DMS153 (cell line): ENCODE results near the gene AUNIP.
"Not testable (repeated sequence)": the region's sequence is repeated elsewhere in the genome, so short reads cannot be mapped to it uniquely, and the experiment has no call there.

Source experiments
- DNase-seq: peaks from one replicate; lab custom pipeline; 2025; lab: John Stamatoyannopoulos, UW

AUNIP gene

GRCh38 chr1:25866288-25866687 lies 7.0 kb upstream of the AUNIP start:
- DNase-seq: no peak

- DNase-seq: no peak
These were observed 5.2 kb upstream of the AUNIP start for GRCh38 chr1:25864434-25864833.

GRCh38 chr1:25863486-25864262 lies 4.4 kb upstream of the AUNIP start:
- DNase-seq: no peak

- DNase-seq: no peak
These were observed 3.7 kb upstream of the AUNIP start for GRCh38 chr1:25862785-25863485.

- DNase-seq: no peak
These were observed 2.3 kb upstream of the AUNIP start for GRCh38 chr1:25861316-25862286.

- no peak for DNase-seq
These were observed 763 bp downstream of the AUNIP start for GRCh38 chr1:25858494-25858893.

GRCh38 chr1:25856856-25857255 lies 2.4 kb downstream of the AUNIP start:
- no peak for DNase-seq

DNA sequence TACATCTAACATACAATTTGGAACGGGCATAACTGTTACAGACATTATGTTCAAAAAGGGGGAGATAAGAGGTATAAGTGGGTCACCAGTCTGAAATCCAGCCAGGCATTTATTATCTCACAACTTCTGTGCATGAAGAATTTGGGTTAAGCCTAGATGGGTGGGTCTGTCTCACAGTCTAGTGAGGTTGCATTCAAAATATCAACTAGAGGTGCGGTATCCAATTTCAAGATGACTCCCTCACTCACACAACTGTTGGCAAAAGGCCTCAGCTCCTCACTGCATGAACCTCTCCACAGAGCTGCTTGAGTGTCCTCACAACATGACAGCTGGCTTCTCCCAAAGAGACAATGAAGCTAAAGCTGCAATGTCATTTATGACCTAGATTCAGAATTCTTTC lies 4.7 kb downstream of the AUNIP start:
- no peak for DNase-seq

GRCh38 chr1:25848531-25848930 lies 10.7 kb downstream of the AUNIP start:
- DNase-seq: no peak

GRCh38 chr1:25847929-25848328 lies 11.3 kb downstream of the AUNIP start:
- no peak for DNase-seq

DNA sequence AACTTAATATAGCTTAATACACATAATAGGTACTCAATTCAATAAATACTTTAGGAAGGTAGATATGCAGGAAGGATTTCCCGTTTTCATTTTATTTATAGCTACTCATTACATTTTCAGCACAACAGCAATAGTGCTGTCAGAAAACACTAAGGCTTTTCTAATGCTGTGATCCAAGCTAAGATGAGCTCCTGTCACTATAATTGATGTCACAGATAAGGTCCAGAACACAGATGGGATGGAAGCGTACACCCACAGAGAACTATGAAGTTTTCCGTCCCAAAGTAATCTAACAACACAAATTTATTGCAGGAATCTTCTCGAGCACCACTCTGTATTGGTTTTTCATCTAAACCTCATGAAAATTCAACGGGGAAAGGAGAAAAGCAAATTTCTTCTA lies 13.6 kb downstream of the AUNIP start:
- no peak for DNase-seq

DNA sequence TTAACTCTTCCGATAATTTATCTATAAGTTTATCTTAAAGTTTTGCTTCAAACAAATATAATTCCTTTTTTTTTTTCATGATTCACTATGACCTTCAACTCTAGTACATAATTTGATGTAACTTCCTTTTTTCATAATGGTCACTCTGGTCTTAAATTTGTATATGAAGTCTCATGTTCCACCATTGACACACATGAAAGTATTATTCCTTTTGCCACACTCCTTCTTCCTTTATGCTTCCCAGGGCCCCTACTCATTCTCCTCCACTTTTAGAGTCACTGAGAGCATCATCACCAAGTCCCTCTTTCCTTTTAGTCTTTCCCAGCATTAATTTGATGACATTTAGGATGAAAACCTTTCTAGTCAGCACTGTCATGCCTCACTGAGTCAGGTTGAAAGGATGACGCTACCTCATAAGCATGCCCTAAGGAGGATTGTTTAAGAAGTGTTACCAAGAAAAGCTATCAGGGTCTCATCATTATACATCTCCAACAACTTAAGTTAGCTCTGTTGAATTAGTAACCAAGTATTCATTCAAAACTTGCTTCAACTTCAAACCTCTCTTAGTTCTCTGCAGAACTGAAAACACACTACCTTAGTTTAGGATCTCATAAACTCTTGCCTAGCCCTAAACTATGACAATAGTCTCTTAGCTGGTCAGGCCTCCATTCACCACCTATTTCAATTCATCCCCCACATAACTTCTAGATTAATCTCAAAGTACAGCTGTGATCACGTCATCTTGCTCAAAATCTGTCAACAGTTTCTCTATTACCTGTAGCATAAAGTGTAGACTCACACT lies 14.5 kb downstream of the AUNIP start:
- no peak for DNase-seq

- DNase-seq: no peak
These were observed 15.8 kb downstream of the AUNIP start for GRCh38 chr1:25843483-25843882.

DNA sequence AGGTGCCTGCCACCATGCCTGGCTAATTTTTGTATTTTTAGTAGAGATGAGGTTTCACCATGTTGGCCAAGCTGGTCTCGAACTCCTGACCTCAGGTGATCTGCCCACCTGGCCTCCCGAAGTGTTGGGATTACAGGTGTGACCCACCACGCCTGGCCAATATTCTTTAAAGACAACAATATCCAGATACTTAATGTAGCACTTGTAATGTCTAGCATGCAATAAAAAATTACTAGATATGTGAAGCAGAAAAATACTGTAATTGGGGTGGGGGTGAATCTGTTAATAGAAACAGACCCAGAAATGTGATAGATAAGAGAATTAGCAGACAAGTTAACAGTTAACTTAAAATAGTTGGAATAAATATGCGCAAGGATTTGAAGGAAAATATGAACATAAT lies 19.4 kb downstream of the AUNIP start:
- not testable (repeated sequence) for DNase-seq

GRCh38 chr1:25837262-25837875 lies 21.9 kb downstream of the AUNIP start:
- DNase-seq: peak; percentile 44

- no peak for DNase-seq
These were observed 22.6 kb downstream of the AUNIP start for GRCh38 chr1:25836695-25837094.

- no peak for DNase-seq
These were observed 24.4 kb downstream of the AUNIP start for GRCh38 chr1:25834894-25835293.

DNA sequence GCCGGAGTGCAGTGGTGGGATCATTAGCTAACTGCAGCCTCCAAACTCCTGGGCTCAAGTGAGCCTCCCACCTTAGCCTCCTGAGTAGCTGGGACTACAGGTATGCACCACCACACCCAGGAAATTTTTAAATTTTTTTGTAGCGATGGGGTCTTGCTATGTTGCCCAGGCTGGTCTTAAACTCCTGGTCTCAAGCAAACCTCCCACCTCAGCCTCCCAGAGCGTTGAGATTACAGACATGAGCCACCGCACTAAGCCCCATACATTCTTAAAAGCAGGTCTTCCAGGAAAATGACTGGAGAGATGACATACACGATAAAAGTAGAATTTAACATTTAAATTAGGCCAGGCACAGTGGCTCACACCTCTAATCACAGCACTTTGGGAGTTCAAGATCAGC lies 26.1 kb downstream of the AUNIP start:
- no peak for DNase-seq

DNA sequence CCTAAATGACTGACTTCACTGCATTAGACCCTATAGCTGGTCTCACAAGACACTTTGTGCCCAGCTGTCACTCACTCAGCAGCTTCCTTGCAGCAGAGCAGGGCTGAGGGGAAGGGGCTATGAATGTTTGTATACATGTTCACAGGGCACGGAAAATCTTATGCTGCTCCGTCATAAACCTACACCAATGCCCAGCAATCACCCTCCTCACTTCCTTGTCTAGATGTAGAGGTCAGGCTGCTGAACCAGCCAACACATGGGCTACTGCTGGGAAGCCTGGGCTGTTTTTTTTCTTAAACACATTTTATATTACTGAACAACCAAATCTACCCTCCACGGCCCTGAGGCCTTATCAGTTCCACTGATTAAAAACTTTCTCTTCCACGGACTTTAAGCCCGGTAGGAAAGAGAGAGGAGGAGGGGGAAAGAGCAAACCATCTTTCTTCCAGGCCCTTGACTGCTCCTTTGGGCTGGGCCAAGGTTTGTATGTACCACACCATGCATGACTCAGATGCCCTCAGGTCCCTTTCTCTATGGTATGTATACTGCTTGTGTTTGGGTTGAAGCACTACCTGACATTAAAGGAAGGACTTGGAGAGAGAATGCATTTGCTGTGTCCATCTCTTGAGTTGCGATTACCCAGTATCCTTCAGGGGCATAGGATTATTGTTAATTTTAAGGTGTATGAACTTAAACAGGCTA lies 26.8 kb downstream of the AUNIP start:
- no peak for DNase-seq

DNA sequence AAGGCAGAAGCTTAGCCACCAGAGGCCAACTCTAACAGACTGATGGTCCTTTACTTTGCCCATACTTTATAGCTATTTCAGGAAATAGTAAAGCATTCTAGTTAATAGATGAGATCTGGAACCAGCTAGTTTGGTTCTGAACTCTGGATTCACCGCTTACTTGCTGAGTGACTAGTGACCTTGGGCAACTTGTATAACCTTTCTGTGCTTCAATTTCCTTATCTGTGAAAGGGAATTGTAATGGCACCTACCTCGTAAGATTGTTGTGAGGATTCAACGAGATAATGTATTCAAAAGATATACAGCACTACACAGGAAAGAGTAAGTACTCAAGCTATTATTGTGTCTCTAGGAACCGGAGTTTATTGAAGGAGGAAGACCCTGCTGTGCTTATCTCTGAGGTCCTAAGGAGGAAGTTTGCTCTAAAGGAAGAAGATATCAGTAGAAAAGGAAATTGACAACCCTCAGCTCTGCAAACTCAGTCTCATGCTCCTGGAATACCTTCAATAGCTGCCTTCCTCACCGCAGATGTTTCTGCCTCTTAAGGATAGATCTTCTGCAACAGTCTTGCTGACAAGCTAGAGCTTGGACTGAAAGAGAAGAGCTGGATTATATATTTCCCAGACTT lies 27.6 kb downstream of the AUNIP start:
- DNase-seq: no peak
